ENCODE measurements around the gene SETD2.
"Not testable (repeated sequence)": the region's sequence is repeated elsewhere in the genome, so short reads cannot be mapped to it uniquely, and the experiment has no call there.

SETD2 gene

DNA sequence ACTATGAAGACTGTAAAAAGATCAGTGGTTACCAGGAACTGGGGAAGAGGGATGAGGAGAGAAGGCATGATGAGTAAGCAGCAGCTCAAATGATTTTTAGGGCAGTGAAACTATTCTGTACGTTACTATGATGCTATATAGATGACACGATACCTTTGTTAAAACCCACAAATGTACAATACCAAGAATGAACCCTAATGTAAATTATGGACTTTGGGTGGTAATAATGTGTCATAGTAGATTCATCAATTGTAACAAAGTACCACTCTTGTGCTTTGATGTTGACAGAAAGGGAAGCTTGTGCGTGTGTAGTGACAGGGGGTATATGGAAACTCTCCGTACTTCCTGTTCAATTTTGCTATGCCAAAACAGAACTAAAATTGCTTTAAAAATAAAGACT is 132.9 kb downstream of the SETD2 start:
- DNase-seq = not testable (repeated sequence)

GRCh38 chr3:47028667-47029066 is 135.2 kb downstream of the SETD2 start:
- DNase-seq = no peak

GRCh38 chr3:47028146-47028545 is 135.8 kb downstream of the SETD2 start:
- DNase-seq = no peak

GRCh38 chr3:47026432-47026831 is 137.5 kb downstream of the SETD2 start:
- not testable (repeated sequence) for DNase-seq

GRCh38 chr3:47024932-47025331 is 139.0 kb downstream of the SETD2 start:
- no peak for DNase-seq

GRCh38 chr3:47022641-47023071 is 141.3 kb downstream of the SETD2 start:
- DNase-seq = no peak

- no peak for DNase-seq
These were observed 143.6 kb downstream of the SETD2 start for GRCh38 chr3:47020311-47020710.

DNA sequence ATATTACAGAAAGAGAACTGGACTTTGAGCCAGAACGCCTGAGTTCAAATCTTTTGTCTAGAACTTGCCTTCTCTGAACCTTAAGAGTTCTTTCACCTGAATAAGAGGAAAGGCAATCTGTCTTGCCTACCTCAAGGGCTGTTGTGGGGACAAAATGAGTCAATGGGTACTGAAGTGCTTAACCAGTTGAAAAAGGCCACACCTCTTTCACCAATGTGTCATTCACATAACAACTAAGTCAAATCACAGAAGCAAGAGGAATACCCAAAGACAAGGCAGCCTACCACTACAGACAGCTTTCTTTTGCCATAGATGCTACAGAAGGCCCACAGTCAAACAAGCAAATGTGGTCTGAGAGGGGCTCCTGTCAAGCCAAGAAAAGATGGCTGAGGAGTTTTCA is 144.7 kb downstream of the SETD2 start:
- no peak for DNase-seq

GRCh38 chr3:47018269-47018611 is 145.7 kb downstream of the SETD2 start:
- no peak for DNase-seq

DNA sequence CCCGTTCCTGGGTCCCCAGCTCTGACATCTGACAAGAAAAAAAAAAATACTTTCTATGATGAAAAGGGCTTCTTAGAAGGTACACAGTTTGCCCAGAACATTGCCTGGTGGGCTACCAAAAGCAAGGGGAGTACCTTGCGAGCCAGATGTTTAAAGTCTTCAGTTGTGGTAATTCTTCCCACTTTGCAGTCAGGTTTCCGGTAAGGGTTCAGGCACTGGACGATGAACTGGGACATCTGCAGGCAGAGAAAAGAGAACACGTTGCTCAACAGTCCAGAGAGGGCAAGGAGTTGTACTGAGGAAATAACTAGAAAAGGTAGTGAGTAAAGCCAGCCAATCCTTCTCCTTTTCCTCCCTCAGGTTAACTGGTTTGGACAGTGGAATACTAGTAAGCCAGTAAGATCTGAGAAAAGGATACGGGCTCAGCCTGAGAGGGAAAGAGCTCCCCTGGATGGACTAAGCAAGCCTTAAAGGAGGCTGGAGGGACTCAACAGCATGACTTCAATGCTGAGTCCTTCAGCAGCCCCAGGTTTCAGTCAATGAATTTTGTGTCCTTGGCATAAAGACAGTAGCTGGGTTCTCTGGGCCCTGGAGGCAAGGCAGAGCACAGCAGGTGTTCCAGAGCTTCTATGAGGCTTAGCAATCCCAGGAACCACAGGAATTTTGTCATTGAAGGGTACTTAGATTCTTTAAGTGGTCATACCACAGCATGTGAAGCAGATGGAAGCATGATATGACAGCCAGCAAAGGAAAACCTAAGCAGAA is 146.2 kb downstream of the SETD2 start:
- no peak for DNase-seq

GRCh38 chr3:47016934-47017435 is 146.9 kb downstream of the SETD2 start:
- DNase-seq = peak; percentile 42

DNA sequence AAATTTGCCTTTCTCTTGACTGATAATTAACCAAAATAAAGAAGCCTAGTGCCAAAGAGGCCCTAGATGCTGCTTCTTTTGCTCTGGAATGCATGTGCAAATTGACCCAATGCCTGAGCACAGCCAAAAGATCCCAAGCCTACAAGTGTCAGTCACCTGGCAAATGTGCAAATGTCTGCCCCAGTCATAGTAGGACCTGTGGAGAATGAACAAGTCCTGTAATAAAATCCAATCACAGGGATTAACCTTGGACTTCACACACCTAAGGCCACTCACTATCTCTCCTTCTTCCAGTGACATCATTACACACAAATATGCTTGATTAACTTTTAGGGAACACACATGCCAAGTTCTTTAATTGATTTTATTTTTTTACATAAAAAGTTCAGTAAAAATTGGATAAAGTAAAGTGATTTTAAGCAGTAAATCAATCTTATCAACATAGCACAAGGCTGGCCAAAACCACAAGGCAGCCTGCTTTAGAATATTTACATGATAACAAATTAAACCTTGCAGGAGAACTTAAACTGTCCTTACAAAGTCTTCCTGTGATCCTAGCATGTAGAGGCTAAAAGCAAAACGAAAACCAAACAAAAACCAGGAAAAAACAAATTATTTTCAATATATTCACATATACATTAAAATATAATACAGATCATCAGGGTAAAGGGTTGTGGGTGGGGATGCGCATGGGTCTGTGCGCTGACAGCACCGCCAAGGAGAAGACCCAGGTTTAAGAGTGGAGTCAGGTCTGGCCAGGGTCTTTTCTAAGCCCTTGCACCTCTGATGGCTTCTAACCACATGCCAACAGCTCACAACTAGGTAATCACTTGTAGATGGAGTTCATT is 147.6 kb downstream of the SETD2 start:
- no peak for DNase-seq

DNA sequence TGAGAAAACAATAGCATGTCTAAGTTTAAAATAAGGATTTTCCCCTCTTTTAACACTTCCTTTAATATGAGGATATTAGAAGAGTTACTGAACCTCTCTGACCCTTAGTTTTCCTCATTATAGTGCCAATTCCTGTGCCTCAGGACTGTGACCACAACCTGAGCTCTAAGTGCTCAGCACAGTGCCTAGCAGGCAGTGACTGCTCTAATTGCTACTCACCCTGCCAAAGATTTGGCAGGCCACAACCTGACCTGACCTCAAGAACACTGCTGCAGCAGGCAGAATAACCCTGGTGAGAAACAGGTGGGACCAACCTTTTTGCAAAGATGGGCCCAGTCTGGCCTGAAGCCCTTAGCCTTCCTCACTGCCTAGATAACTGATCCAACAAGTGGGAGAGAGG is 148.8 kb downstream of the SETD2 start:
- no peak for DNase-seq

DNA sequence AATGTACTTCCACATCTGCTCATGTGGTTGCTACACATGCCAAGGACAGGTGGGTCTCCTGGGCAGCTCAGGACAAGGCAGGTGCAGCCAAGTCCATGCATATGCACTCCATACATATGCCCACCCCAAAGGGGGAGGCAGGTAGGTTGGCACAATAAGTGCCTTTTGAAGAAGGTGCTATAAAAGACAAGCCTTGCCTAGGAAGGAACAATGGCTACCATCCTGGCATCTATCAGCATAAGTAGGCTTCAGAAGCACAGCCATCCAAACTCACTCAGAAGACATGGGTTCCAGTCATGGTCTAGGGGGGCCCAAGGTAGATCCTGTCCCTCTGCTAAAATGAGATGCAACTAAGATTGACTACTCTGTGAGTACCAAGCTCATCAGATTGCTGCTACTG is 149.9 kb downstream of the SETD2 start:
- no peak for DNase-seq

DNA sequence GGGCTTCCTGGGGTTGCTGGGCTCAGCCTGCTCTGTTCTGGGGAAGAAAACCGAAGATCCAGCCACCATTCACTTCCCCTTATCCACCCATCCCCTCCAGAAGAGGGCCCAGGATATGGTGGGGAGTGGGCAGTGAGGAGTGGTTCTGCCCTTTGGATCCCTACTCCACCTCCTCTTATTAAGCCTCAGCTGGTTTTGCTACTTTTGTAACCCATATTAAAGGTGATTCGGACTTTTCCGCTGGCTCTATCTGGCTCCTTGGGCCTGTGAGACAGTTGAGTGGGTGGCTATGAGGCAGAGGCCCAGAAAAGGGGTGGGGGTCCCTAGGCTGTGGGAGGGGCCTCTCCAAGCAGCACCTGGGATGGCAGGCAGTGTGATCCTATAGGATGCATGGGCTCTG is 150.7 kb downstream of the SETD2 start:
- no peak for DNase-seq

GRCh38 chr3:47012342-47013230 is 151.3 kb downstream of the SETD2 start:
- DNase-seq = no peak

GRCh38 chr3:47011371-47011770 is 152.5 kb downstream of the SETD2 start:
- DNase-seq = no peak

GRCh38 chr3:47010910-47011309 is 153.0 kb downstream of the SETD2 start:
- no peak for DNase-seq

GRCh38 chr3:47010111-47010712 is 153.7 kb downstream of the SETD2 start:
- no peak for DNase-seq

- peak; percentile 82 for DNase-seq
These were observed 154.4 kb downstream of the SETD2 start for GRCh38 chr3:47009225-47010110.

GRCh38 chr3:47008851-47009224 is 155.1 kb downstream of the SETD2 start:
- peak; percentile 4 for DNase-seq
